ENCODE measurements around the gene SLIT1.

DNA sequence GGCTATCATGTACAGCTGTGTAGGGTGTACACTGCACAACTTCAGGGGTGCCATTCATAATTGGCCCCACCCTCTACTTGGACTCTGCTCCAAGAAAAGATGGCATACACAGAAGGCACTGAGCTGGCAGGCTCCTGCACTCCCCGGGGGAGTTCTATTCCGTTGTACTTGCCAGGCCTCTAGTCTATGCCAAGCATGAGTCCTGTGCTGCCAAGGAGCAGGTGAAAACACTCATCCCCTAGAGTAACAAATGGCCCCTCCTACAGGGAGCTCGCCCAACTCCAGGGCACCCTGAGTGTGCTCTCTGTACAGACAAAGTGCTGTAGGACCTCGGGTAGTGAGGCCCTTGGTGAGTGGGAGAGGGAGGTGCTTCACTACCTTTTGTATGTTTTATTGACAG, 127.2 kb downstream of the SLIT1 start:
- TF ChIP-seq, protein P1, sequence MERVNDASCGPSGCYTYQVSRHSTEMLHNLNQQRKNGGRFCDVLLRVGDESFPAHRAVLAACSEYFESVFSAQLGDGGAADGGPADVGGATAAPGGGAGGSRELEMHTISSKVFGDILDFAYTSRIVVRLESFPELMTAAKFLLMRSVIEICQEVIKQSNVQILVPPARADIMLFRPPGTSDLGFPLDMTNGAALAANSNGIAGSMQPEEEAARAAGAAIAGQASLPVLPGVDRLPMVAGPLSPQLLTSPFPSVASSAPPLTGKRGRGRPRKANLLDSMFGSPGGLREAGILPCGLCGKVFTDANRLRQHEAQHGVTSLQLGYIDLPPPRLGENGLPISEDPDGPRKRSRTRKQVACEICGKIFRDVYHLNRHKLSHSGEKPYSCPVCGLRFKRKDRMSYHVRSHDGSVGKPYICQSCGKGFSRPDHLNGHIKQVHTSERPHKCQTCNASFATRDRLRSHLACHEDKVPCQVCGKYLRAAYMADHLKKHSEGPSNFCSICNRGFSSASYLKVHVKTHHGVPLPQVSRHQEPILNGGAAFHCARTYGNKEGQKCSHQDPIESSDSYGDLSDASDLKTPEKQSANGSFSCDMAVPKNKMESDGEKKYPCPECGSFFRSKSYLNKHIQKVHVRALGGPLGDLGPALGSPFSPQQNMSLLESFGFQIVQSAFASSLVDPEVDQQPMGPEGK (CRISPR knock-in tag; IDR thresholded peaks at IDR 0.05; ENCODE audit: borderline replicate concordance): no peak
- TF ChIP-seq RARB (CRISPR knock-in tag; IDR thresholded peaks at IDR 0.05) (no peak), ZFP3 (CRISPR knock-in tag; IDR thresholded peaks at IDR 0.05) (no peak), GLIS3 (CRISPR knock-in tag; IDR thresholded peaks at IDR 0.05) (no peak), SNAI2 (CRISPR knock-in tag; IDR thresholded peaks at IDR 0.05) (no peak), BACH2 (CRISPR knock-in tag; IDR thresholded peaks at IDR 0.05; ENCODE audit: borderline replicate concordance) (no peak), TOX (CRISPR knock-in tag; IDR thresholded peaks at IDR 0.05; ENCODE audit: borderline replicate concordance) (no peak), TCF4 (CRISPR knock-in tag; IDR thresholded peaks at IDR 0.05; ENCODE audit: borderline replicate concordance) (no peak), ESRRG (CRISPR knock-in tag; IDR thresholded peaks at IDR 0.05) (no peak)
- TF ChIP-seq, protein P2, sequence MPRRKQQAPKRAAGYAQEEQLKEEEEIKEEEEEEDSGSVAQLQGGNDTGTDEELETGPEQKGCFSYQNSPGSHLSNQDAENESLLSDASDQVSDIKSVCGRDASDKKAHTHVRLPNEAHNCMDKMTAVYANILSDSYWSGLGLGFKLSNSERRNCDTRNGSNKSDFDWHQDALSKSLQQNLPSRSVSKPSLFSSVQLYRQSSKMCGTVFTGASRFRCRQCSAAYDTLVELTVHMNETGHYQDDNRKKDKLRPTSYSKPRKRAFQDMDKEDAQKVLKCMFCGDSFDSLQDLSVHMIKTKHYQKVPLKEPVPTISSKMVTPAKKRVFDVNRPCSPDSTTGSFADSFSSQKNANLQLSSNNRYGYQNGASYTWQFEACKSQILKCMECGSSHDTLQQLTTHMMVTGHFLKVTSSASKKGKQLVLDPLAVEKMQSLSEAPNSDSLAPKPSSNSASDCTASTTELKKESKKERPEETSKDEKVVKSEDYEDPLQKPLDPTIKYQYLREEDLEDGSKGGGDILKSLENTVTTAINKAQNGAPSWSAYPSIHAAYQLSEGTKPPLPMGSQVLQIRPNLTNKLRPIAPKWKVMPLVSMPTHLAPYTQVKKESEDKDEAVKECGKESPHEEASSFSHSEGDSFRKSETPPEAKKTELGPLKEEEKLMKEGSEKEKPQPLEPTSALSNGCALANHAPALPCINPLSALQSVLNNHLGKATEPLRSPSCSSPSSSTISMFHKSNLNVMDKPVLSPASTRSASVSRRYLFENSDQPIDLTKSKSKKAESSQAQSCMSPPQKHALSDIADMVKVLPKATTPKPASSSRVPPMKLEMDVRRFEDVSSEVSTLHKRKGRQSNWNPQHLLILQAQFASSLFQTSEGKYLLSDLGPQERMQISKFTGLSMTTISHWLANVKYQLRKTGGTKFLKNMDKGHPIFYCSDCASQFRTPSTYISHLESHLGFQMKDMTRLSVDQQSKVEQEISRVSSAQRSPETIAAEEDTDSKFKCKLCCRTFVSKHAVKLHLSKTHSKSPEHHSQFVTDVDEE (CRISPR knock-in tag; IDR thresholded peaks at IDR 0.05): no peak
- TF ChIP-seq, protein P3, sequence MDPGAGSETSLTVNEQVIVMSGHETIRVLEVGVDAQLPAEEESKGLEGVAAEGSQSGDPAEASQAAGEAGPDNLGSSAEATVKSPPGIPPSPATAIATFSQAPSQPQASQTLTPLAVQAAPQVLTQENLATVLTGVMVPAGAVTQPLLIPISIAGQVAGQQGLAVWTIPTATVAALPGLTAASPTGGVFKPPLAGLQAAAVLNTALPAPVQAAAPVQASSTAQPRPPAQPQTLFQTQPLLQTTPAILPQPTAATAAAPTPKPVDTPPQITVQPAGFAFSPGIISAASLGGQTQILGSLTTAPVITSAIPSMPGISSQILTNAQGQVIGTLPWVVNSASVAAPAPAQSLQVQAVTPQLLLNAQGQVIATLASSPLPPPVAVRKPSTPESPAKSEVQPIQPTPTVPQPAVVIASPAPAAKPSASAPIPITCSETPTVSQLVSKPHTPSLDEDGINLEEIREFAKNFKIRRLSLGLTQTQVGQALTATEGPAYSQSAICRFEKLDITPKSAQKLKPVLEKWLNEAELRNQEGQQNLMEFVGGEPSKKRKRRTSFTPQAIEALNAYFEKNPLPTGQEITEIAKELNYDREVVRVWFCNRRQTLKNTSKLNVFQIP (CRISPR knock-in tag; IDR thresholded peaks at IDR 0.05; ENCODE audit: borderline replicate concordance, low read depth): no peak
